Hepatocyte (in vitro differentiated cells): ENCODE data around the gene CPVL. TPM values are rescaled to one million over a fixed set of nuclear protein-coding genes. Genes with fewer than 3 reads are reported as not detected.

Experiments used
- DNase-seq: peaks from one replicate; pipeline ENCODE4 v3.0.0-alpha.2; 2016; ENCODE audit warnings: low spot score
- H2AFZ ChIP-seq: fragments of 200-600 bp; sonication (generic); 2 replicates; pipeline ENCODE4 v1.6.0; 2016; ENCODE audit warnings: antibody characterized with exemption, mild to moderate bottlenecking
- H3K27ac ChIP-seq: fragments of 200-600 bp; sonication (generic); 2 replicates; pipeline ENCODE4 v1.5.1; 2016; ENCODE audit warnings: mild to moderate bottlenecking
- H3K27me3 ChIP-seq: fragments of 200-600 bp; sonication (generic); 2 replicates; pipeline ENCODE4 v1.6.1; 2016
- H3K36me3 ChIP-seq: fragments of 200-600 bp; sonication (generic); replicated peaks from 2 replicates; pipeline ENCODE4 v1.5.1; 2016; ENCODE audit warnings: low read depth; ENCODE audit not compliant: insufficient read depth
- H3K4me1 ChIP-seq: fragments of 200-600 bp; sonication (generic); 2 replicates; pipeline ENCODE4 v1.5.1; 2016; ENCODE audit warnings: mild to moderate bottlenecking, moderate library complexity; ENCODE audit not compliant: insufficient read depth
- H3K4me2 ChIP-seq: fragments of 200-600 bp; sonication (generic); 2 replicates; pipeline ENCODE4 v1.6.0; 2016
- H3K4me3 ChIP-seq: fragments of 200-600 bp; sonication (generic); 2 replicates; pipeline ENCODE4 v1.5.1; 2016; ENCODE audit warnings: mild to moderate bottlenecking
- H3K79me2 ChIP-seq: fragments of 200-600 bp; sonication (generic); 2 replicates; pipeline ENCODE4 v1.6.0; 2017; ENCODE audit warnings: mild to moderate bottlenecking
- H3K9me2 ChIP-seq: fragments of 200-600 bp; sonication (generic); replicated peaks from 2 replicates; pipeline ENCODE4 v1.6.0; 2017; ENCODE audit warnings: mild to moderate bottlenecking; ENCODE audit not compliant: insufficient read depth
- H3K9me3 ChIP-seq: fragments of 200-600 bp; sonication (generic); 2 replicates; pipeline ENCODE4 v1.5.1; 2016; ENCODE audit warnings: low read depth, mild to moderate bottlenecking
- H4K20me1 ChIP-seq: fragments of 200-600 bp; sonication (generic); 2 replicates; pipeline ENCODE4 v1.6.0; 2016; ENCODE audit warnings: mild to moderate bottlenecking; ENCODE audit not compliant: insufficient read depth, poor library complexity, severe bottlenecking
- EZH2 ChIP-seq: fragments of 200-600 bp; sonication (generic); IDR thresholded peaks from 2 replicates; pipeline ENCODE4 v1.6.1; 2016; ENCODE audit warnings: antibody characterized with exemption, mild to moderate bottlenecking, borderline replicate concordance
- EZH2phosphoT487 ChIP-seq: fragments of 200-600 bp; sonication (generic); IDR thresholded peaks from one replicate; pipeline ENCODE4 v1.6.1; 2018; ENCODE audit warnings: antibody characterized with exemption, mild to moderate bottlenecking, low read depth, moderate library complexity; ENCODE audit not compliant: unreplicated experiment, severe bottlenecking
- WGBS: methylation state at CpG from one replicate; pipeline ENCODE4 v1.1.6; 2016; ENCODE audit warnings: low lambda C conversion rate; ENCODE audit errors: missing lambda C conversion rate; 5-methylcytosine and 5-hydroxymethylcytosine counted together
- polyA plus RNA-seq: library from polyadenylated mRNA; unstranded; fragments of >200 nt; fragmentation: Nextera tagmentation; extraction: Ambion mirVana; gene quantifications from 2 replicates; pipeline ENCODE4 v1.2.1, GENCODE V29; 2016
- total RNA-seq: library from RNA; depleted of rRNA; stranded (reverse); fragments of >200 nt; gene quantifications from 2 replicates; pipeline ENCODE4 v1.2.3, GENCODE V29; 2014
- TF ChIP-seq, protein P1 (sequence below): fragments of 200-600 bp; sonication (generic); IDR thresholded peaks from 2 replicates; pipeline ENCODE4 v1.5.1; 2016; ENCODE audit warnings: antibody characterized with exemption, mild to moderate bottlenecking; ENCODE audit not compliant: poor library complexity

CPVL gene
- total and polyA plus RNA-seq, 2 experiments from 2014 or later, result 26.2 to 36.3 TPM

- no peaks in the 10 kb centered on the region for H3K9me3 ChIP-seq
- no peak overlapping the region for H3K4me2 ChIP-seq
- H3K4me3 ChIP-seq, result no peak overlapping the region
- H3K36me3 ChIP-seq, result no peaks in the 10 kb centered on the region
- 66% methylated on average over 3 of the region's 3 CpGs for WGBS
- no peak for DNase-seq
- TF ChIP-seq EZH2phosphoT487 (no peak), EZH2 (no peak)
- TF ChIP-seq, protein P1, sequence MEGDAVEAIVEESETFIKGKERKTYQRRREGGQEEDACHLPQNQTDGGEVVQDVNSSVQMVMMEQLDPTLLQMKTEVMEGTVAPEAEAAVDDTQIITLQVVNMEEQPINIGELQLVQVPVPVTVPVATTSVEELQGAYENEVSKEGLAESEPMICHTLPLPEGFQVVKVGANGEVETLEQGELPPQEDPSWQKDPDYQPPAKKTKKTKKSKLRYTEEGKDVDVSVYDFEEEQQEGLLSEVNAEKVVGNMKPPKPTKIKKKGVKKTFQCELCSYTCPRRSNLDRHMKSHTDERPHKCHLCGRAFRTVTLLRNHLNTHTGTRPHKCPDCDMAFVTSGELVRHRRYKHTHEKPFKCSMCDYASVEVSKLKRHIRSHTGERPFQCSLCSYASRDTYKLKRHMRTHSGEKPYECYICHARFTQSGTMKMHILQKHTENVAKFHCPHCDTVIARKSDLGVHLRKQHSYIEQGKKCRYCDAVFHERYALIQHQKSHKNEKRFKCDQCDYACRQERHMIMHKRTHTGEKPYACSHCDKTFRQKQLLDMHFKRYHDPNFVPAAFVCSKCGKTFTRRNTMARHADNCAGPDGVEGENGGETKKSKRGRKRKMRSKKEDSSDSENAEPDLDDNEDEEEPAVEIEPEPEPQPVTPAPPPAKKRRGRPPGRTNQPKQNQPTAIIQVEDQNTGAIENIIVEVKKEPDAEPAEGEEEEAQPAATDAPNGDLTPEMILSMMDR, result no peak
- no peak overlapping the region for H3K27ac ChIP-seq
- H2AFZ ChIP-seq, result no peak overlapping the region
- no peaks in the 10 kb centered on the region for H3K79me2 ChIP-seq
- H4K20me1 ChIP-seq, result no peaks in the 10 kb centered on the region
- no peaks in the 10 kb centered on the region for H3K9me2 ChIP-seq
- H3K4me1 ChIP-seq, result no peaks in the 10 kb centered on the region
- no peaks in the 10 kb centered on the region for H3K27me3 ChIP-seq
These were observed 39.7 kb downstream of the CPVL start for GRCh38 chr7:29106669-29106988.

GRCh38 chr7:29105752-29106668, 40.3 kb downstream of the CPVL start:
- H3K36me3 ChIP-seq, result no peaks in the 10 kb centered on the region
- TF ChIP-seq, protein P1, result peak; percentile 80
- no peak for TF ChIP-seq EZH2phosphoT487
- no peak for TF ChIP-seq EZH2
- no peaks in the 10 kb centered on the region for H3K9me2 ChIP-seq
- H2AFZ ChIP-seq, result no peak overlapping the region
- WGBS, result 73% methylated on average over 4 of the region's 4 CpGs
- no peak overlapping the region for H3K27ac ChIP-seq
- H4K20me1 ChIP-seq, result no peaks in the 10 kb centered on the region
- no peak overlapping the region for H3K4me2 ChIP-seq
- H3K9me3 ChIP-seq, result no peaks in the 10 kb centered on the region
- H3K4me1 ChIP-seq, result no peaks in the 10 kb centered on the region
- no peaks in the 10 kb centered on the region for H3K79me2 ChIP-seq
- no peaks in the 10 kb centered on the region for H3K27me3 ChIP-seq
- peak; percentile 82 for DNase-seq
- no peak overlapping the region for H3K4me3 ChIP-seq

DNA sequence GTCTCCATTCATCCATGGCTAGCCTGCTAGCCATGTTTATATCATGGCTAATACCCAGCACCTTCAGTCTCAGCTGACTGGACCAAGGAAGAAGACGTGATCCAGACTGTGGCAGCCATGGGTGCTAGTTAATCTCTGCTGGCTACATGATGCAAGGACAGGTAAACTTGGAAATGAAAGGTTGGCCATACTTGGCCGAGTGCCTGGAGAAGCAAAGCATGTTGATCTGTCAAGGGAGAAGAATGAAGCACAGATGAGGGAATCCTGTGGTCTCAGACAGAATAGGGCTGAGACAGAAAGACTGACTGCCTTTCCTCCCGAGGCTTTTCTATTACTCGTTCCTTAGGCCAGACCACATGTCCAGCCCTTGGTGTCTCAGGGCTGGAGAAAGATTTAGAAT, 41.1 kb downstream of the CPVL start:
- Histone ChIP-seq H3K27ac (no peak overlapping the region), H3K4me3 (no peak overlapping the region), H3K36me3 (no peaks in the 10 kb centered on the region), H3K9me2 (no peaks in the 10 kb centered on the region), H3K79me2 (no peaks in the 10 kb centered on the region), H3K4me1 (no peaks in the 10 kb centered on the region), H3K27me3 (no peaks in the 10 kb centered on the region), H3K9me3 (no peaks in the 10 kb centered on the region), H4K20me1 (no peaks in the 10 kb centered on the region), H3K4me2 (no peak overlapping the region), H2AFZ (no peak overlapping the region)
- 89% methylated on average over 4 of the region's 4 CpGs for WGBS
- DNase-seq, result no peak
- no peak for TF ChIP-seq EZH2
- no peak for TF ChIP-seq EZH2phosphoT487
- TF ChIP-seq, protein P1, result no peak
